GM12874 (cell line): ENCODE data around the gene MCTP1.
A peak's percentile ranks its signal among the peaks of the same experiment; 100 is the strongest.

Source experiments
- CTCF ChIP-seq: IDR thresholded peaks from 2 replicates; pipeline ENCODE4 v1.5.1; 2011; ENCODE audit warnings: low read depth, mild to moderate bottlenecking, control low read depth, low read length, moderate library complexity; ENCODE audit not compliant: insufficient read depth

The MCTP1 gene

GRCh38 chr5:94832685-94833084 is 452.2 kb downstream of the MCTP1 start:
- no peak for TF ChIP-seq CTCF

- TF ChIP-seq CTCF, result peak; percentile 35; the same call in 1 of the 2 replicates
Measured at GRCh38 chr5:94830520-94830919, 454.4 kb downstream of the MCTP1 start.

- TF ChIP-seq CTCF, result no peak
Measured at GRCh38 chr5:94820488-94820887, 464.4 kb downstream of the MCTP1 start.

- TF ChIP-seq CTCF, result no peak
Measured at GRCh38 chr5:94818904-94819303, 466.0 kb downstream of the MCTP1 start.

GRCh38 chr5:94815313-94816039 is 469.4 kb downstream of the MCTP1 start:
- no peak for TF ChIP-seq CTCF

- TF ChIP-seq CTCF, result no peak
Measured at GRCh38 chr5:94812232-94812631, 472.7 kb downstream of the MCTP1 start.

- TF ChIP-seq CTCF, result no peak
Measured at GRCh38 chr5:94811331-94811730, 473.6 kb downstream of the MCTP1 start.
